AG10803 (cell line): Measurements from ENCODE around the gene PWWP2B.

ENCODE experiments used
- DNase-seq: peaks from one replicate; pipeline ENCODE4 v3.0.0; 2010; ENCODE audit warnings: low read depth
- H3K4me3 ChIP-seq: 2 replicates; pipeline ENCODE4 v1.5.1; 2011; ENCODE audit warnings: mild to moderate bottlenecking, low read length, control low read depth
- CTCF ChIP-seq: conservative IDR thresholded peaks from 2 replicates; pipeline ENCODE4 v1.5.1; 2011; ENCODE audit warnings: mild to moderate bottlenecking, low read length, control low read depth, inconsistent platforms

The PWWP2B gene

GRCh38 chr10:132414402-132415016, 17.5 kb downstream of the PWWP2B start:
- DNase-seq, result no peak
- no peak for TF ChIP-seq CTCF
- no peak overlapping the region for H3K4me3 ChIP-seq

- no peak overlapping the region for H3K4me3 ChIP-seq
- no peak for TF ChIP-seq CTCF
- no peak for DNase-seq
These were observed 18.3 kb downstream of the PWWP2B start for GRCh38 chr10:132415255-132415654.

- no peak for DNase-seq
- no peak for TF ChIP-seq CTCF
- no peak overlapping the region for H3K4me3 ChIP-seq
These were observed 19.0 kb downstream of the PWWP2B start for GRCh38 chr10:132415956-132416355.

- DNase-seq, result no peak
- H3K4me3 ChIP-seq, result no peak overlapping the region
- no peak for TF ChIP-seq CTCF
These were observed 19.7 kb downstream of the PWWP2B start for GRCh38 chr10:132416566-132417256.

- no peak for TF ChIP-seq CTCF
- no peak for DNase-seq
- no peak overlapping the region for H3K4me3 ChIP-seq
These were observed 20.4 kb downstream of the PWWP2B start for GRCh38 chr10:132417257-132417910.

- no peak for DNase-seq
- no peak overlapping the region for H3K4me3 ChIP-seq
- no peak for TF ChIP-seq CTCF
These were observed 21.0 kb downstream of the PWWP2B start for GRCh38 chr10:132417957-132418441.
